ENCODE measurements around the gene KCNAB1. TPM values are rescaled to one million over a fixed set of nuclear protein-coding genes. Genes with fewer than 3 reads are reported as not detected.

The KCNAB1 gene
- total RNA-seq, 1 experiment from 2014 or later = not detected

- intact Hi-C loops (cut with micrococcal nuclease; ENCODE audit: unreplicated experiment) = no loop called here
- BruUV-seq (replicated peaks) = no TSS peak
- no peaks in the 10 kb centered on the region for H3K27me3 ChIP-seq (replicated peaks; ENCODE audit: insufficient read depth, low read depth, low read length, poor library complexity)
- no peak overlapping the region for H3K27ac ChIP-seq (ENCODE audit: low read depth, low read length, poor library complexity, severe bottlenecking)
- ChIA-PET CTCF (no interaction called here), POLR2A (ENCODE audit: low non-redundant PET) (no interaction called here)
- peaks cover 3% of the 10 kb centered on the region for H3K4me1 ChIP-seq (ENCODE audit: insufficient read depth, low read length, poor library complexity, severe bottlenecking)
- TF ChIP-seq CTCF (conservative IDR thresholded peaks at IDR 0.05; ENCODE audit: low read depth, low read length) (no peak), EZH2 (IDR thresholded peaks at IDR 0.05; ENCODE audit: borderline replicate concordance, low read depth, low read length, poor library complexity, severe bottlenecking) (no peak)
- no peaks in the 10 kb centered on the region for H3K36me3 ChIP-seq (ENCODE audit: insufficient read depth, low read length, poor library complexity, severe bottlenecking)
- H3K4me3 ChIP-seq (ENCODE audit: low read depth, low read length, poor library complexity, severe bottlenecking) = no peak overlapping the region
- no peak for DNase-seq (ENCODE audit: low spot score)
- H3K9me3 ChIP-seq (ENCODE audit: low read depth, low read length, poor library complexity, severe bottlenecking) = no peaks in the 10 kb centered on the region
These were observed 237.9 kb downstream of the KCNAB1 start for GRCh38 chr3:156358232-156358631.

GRCh38 chr3:156359368-156359767, 239.0 kb downstream of the KCNAB1 start:
- POLR2A ChIA-PET (ENCODE audit: low non-redundant PET) = no interaction called here

GRCh38 chr3:156360083-156360482, 239.7 kb downstream of the KCNAB1 start:
- Histone ChIP-seq H3K27me3 (replicated peaks; ENCODE audit: insufficient read depth, low read depth, low read length, poor library complexity) (no peaks in the 10 kb centered on the region), H3K36me3 (ENCODE audit: insufficient read depth, low read length, poor library complexity, severe bottlenecking) (no peaks in the 10 kb centered on the region), H3K27ac (ENCODE audit: low read depth, low read length, poor library complexity, severe bottlenecking) (no peak overlapping the region), H3K9me3 (ENCODE audit: low read depth, low read length, poor library complexity, severe bottlenecking) (no peaks in the 10 kb centered on the region), H3K4me3 (ENCODE audit: low read depth, low read length, poor library complexity, severe bottlenecking) (no peak overlapping the region), H3K4me1 (ENCODE audit: insufficient read depth, low read length, poor library complexity, severe bottlenecking) (no peaks in the 10 kb centered on the region)
- POLR2A ChIA-PET (ENCODE audit: low non-redundant PET) = no interaction called here
- TF ChIP-seq CTCF (conservative IDR thresholded peaks at IDR 0.05; ENCODE audit: low read depth, low read length) = no peak
- no peak for TF ChIP-seq EZH2 (IDR thresholded peaks at IDR 0.05; ENCODE audit: borderline replicate concordance, low read depth, low read length, poor library complexity, severe bottlenecking)
- CTCF ChIA-PET = interaction anchor here (0.8 kb wide), 1 partner anchor 22 kb away, joined by 3 read pairs; no protein-coding TSS in a partner anchor
- no TSS peak for BruUV-seq (replicated peaks)
- DNase-seq (ENCODE audit: low spot score) = no peak
- intact Hi-C loops (cut with micrococcal nuclease; ENCODE audit: unreplicated experiment) = no loop called here

More at GRCh38 chr3:156359368-156359767, 239.0 kb downstream of the KCNAB1 start:
- no peaks in the 10 kb centered on the region for H3K36me3 ChIP-seq (ENCODE audit: insufficient read depth, low read length, poor library complexity, severe bottlenecking)
- no peak for TF ChIP-seq EZH2 (IDR thresholded peaks at IDR 0.05; ENCODE audit: borderline replicate concordance, low read depth, low read length, poor library complexity, severe bottlenecking)
- TF ChIP-seq CTCF (conservative IDR thresholded peaks at IDR 0.05; ENCODE audit: low read depth, low read length) = no peak
- no peak overlapping the region for H3K4me3 ChIP-seq (ENCODE audit: low read depth, low read length, poor library complexity, severe bottlenecking)
- CTCF ChIA-PET = interaction anchor here (0.8 kb wide), 1 partner anchor 23 kb away, joined by 3 read pairs; no protein-coding TSS in a partner anchor
- H3K27ac ChIP-seq (ENCODE audit: low read depth, low read length, poor library complexity, severe bottlenecking) = no peak overlapping the region
- DNase-seq (ENCODE audit: low spot score) = no peak
- intact Hi-C loops (cut with micrococcal nuclease; ENCODE audit: unreplicated experiment) = no loop called here
- no TSS peak for BruUV-seq (replicated peaks)
- peaks cover 3% of the 10 kb centered on the region for H3K4me1 ChIP-seq (ENCODE audit: insufficient read depth, low read length, poor library complexity, severe bottlenecking)
- no peaks in the 10 kb centered on the region for H3K27me3 ChIP-seq (replicated peaks; ENCODE audit: insufficient read depth, low read depth, low read length, poor library complexity)
- no peaks in the 10 kb centered on the region for H3K9me3 ChIP-seq (ENCODE audit: low read depth, low read length, poor library complexity, severe bottlenecking)
